Activated T-cell treated with anti-CD3 and anti-CD28 coated beads, Interleukin-2, amount 50 U/mL, for 48 hours (primary cell): ENCODE measurements around the gene MAML3.

Experiments used
- DNase-seq, 2 experiments: peaks; one replicate each; pipeline ENCODE4 v3.0.0-alpha.2; 2020

MAML3 gene

GRCh38 chr4:140153419-140153717, 616 bp downstream of the MAML3 start:
- DNase-seq, result no peak

DNA sequence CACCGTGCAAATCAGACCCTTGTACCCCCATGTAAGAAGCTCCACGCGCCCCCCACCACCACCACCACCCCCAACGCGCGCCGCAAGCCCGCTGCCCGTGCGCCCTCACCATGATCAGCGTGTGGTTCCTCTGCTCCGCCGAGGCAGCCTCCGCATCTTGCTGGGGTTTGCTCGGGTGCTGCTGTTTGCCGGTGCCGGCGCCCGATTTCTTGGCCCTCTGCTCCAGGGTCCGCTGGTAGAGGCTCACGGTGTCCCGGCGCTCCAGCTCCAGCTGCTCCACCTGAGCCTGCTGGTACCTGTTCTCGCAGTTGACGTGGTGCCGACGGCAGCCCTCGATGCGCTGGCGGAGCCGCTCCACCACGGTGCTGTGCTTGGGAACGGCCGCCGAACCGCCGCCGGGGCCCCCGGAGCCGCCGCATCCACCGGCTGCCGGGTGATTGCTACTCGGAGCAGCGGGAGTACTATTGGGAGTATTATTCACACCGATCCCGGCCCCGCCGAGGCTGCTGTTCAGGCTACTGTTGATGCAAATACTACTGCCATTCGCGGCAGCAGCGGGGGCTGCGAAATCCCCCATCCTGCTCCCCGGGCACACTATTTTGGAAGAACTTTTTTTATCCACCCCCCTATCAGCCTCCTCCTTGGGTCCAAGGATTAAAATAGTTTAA, 1.1 kb downstream of the MAML3 start:
- DNase-seq, result peak; percentile 59 to 67

DNA sequence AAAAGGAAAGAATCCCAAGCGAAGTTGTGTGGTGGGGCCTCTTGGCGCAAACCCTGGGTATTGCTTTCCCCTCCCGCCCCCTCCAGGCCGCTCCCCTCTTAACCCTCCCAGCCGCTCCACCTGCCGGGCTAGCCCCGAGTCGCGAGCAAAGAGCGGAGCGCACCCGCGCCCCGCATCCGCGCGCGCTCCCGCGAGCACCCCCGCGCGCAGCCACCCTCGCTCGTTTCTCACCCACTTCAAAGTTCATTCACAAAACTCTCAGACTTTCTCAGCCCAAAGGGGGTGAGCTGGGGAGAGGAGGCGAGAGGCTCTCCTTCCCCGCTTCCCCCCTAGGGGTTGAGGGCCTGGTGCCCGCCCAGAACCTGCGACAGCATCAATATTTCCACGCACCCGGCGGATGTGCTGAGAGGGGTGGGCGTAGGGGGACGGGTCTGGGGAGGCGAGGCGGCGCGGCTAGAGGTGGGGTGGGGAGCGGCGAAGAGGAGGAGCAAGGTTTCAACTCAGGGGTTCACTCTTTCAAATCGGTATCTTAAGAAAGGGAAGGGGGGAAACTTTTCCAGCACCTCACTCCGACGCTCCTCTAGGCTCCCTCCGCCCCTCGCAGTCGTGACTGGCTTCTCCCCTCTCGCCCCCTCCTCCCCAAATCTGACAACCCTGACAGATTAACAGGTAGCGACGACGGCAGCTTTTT, 1.8 kb downstream of the MAML3 start:
- peak; percentile 79 to 81 for DNase-seq

GRCh38 chr4:140151699-140152012, 2.3 kb downstream of the MAML3 start:
- DNase-seq, result no peak

- peak; percentile 63 to 75 for DNase-seq
These were observed 2.9 kb downstream of the MAML3 start for GRCh38 chr4:140150886-140151698.

DNA sequence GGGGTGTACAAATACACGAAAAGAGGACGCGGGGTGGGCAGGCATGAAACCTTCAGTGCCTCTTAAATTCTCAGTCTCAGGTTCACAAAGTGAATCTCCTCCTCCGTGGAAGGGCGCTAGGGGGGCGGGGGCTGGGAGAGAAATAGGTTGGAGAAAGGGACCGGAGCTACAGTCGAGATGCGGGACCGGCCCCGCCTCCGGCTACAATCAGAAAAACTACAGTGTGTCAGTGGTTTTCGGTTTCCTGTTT, 3.4 kb downstream of the MAML3 start:
- peak in 1 of 2 experiments; percentile 67 for DNase-seq

DNA sequence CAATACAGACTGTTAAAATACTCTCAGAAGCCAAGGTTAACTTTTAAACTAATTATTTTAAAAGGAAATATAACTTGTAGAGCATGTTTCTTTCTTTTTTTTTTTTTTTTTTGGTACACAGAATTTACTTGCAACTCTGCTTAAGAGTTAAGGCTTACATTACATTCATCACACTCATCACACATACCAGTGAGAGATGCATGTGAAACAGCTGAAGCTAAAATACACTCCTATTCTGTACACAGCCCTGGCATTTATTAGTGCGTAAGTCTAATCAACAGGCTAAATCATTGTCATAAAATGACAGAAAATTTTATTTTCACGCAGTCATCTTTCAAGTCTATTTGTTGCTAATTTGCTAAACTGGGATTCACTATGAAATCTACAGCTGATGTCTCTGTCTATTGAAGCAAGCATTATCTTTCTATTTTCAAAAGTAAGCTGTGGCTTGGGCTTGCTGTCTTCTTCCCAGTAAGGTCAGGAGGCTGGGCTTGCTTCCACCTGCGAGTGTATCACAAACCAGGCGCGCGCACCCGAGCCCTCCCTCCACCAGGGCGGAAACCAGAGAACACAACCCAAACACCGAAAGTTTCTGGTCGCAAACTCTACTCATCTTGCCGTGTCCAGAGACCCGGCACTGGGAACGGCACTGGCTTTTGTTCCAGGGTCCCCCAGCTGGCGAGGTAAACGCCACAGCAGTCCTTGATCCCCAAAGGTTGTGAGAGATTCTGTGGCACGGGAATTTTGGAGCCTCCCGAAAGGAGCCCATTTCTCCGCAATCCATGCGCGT, 3.9 kb downstream of the MAML3 start:
- DNase-seq, result peak in 1 of 2 experiments; percentile 67

GRCh38 chr4:140144050-140144449, 9.9 kb downstream of the MAML3 start:
- DNase-seq, result no peak

DNA sequence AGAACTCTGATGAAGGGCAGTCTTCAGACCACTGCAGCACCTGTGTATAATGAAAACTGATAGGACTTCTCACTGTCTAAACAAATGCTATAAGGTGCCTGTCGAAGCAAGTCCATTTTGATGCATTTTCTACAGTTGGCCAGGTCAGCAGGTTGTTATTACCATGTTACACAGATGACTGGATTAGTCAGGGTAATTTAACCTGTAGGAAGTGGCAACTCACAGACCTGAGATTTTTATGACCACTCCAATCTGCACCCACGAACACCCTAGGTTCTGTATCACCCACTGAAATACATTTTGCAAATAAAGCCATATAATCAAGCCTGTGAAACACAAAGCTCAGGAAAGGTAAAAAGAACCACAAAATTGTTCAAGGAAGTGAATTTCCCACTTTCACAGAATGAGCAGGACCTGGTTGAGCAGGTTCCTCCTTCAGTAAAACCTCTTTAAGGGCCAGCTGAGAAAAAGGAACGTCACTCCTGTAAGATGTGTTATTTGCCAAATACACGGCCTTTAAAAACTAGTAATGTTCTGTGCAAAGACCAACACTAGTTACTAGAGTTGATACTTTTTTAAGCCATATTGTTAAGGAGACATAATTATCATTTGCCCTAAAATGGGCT, 12.7 kb downstream of the MAML3 start:
- DNase-seq, result no peak

- DNase-seq, result no peak
These were observed 13.4 kb downstream of the MAML3 start for GRCh38 chr4:140140566-140140965.

GRCh38 chr4:140138428-140138827, 15.6 kb downstream of the MAML3 start:
- DNase-seq, result no peak

DNA sequence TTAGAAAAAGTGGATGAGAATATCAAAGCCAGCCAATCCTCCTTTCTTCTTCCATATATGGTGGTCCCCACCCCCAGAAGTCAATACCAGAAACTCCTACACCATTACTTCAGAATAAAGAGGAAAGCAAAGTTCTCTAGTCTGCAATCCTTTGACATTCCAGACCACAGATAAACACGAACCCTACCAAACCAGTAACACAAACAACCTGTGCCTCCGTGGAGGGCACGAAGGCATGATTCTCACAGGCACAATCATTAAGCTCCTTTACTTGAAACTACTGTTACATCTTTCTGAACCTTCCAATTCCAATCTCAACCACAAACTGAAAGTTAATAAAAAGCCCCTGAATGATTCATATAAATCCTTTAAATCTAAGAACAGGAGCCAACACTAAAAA, 16.3 kb downstream of the MAML3 start:
- no peak for DNase-seq

- no peak for DNase-seq
These were observed 17.5 kb downstream of the MAML3 start for GRCh38 chr4:140136509-140136908.

- DNase-seq, result no peak
These were observed 18.4 kb downstream of the MAML3 start for GRCh38 chr4:140135529-140136088.

GRCh38 chr4:140134746-140135425, 19.1 kb downstream of the MAML3 start:
- no peak for DNase-seq

DNA sequence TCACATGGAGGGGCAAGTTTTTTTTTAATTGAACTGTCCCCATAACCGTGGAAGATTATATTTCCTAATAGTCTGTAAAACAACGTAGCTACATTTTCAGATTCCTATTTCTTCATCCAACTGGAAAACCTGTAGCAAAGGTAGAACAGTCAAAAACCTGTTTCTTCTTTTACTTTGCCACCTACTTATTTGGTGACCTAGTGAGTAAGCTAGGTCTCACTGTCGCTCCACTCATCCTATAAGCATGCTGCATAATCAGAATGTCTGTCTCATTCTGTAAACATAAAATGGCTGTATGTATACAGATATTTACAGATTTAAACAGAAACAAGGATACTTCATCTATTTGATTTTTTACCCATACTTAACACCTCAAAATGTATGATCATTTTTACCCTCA, 20.4 kb downstream of the MAML3 start:
- DNase-seq, result no peak

DNA sequence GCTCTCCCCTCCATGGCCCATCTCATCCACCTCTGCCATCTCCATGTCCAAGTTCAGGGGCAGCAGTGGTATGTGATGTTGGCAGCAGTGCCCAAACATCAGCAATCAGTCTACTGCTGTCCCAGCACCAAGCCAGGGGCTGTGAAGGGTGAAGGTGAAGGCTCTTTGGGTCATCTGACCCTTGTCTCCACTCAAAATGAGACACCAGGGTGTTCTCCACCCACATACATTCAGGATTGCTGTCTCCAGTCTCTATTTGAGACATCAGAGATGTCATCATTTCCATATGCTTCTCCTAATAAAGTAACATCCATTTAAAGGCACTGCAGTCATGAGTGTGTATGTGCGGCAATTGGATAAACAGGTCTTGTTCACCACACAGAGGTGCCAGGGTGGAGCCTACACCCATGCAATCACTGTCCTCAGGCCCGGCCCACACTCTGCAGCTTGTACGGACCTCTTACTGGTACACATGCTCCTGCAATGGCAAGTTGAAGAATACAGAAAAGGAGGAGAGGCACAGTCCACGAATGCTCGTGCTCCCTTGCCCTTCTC, 22.2 kb downstream of the MAML3 start:
- peak; percentile 30 to 35 for DNase-seq

DNA sequence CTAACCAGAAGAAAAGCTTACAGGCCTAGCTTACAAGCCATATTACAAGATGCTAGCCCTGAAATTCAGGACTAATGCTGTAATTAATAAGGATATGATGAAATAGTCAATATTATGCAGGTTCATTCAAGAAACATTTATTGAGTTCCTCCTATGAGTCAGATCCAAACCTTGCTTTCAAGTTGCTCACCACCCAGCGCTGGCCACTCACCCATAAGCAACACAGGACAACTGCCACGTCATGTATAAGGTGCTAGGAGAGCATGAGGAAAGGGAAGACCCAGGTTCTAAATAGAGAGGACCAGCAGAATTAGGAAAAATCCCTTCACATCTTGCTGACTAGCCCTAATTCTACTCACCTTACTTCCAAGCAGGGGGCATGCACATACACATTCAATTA, 23.3 kb downstream of the MAML3 start:
- DNase-seq, result no peak

DNA sequence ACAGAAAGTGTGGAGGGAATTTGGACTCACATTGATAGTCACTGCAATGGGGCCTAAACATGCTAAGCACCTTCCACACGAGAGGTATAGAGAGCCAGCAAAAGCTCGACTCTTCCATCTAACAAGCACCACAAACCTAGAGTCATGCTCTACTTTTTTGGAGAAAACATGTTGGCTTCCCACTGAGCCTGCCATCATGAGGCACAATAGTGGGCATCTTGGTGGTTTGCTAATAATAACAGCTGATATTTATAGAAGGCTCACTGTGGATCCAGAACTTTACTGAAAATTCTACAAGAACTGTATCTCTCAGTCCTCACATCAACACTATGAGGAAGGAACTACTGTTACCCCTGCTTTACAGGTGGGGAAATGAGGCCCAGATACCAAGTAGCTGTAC, 26.6 kb downstream of the MAML3 start:
- no peak for DNase-seq

- DNase-seq, result no peak
These were observed 27.7 kb downstream of the MAML3 start for GRCh38 chr4:140126261-140126660.

GRCh38 chr4:140125374-140125773, 28.6 kb downstream of the MAML3 start:
- no peak for DNase-seq
